Left ventricle myocardium inferior (tissue), 1 donor: ENCODE results near the gene ZNF423. TPM values are rescaled to one million over a fixed set of nuclear protein-coding genes. Genes with fewer than 3 reads are reported as not detected.

Source experiments
- DNase-seq: peaks from one replicate; pipeline ENCODE4 v3.0.0-alpha.2; 2020
- H3K27ac ChIP-seq: fragments of 200-600 bp; replicated peaks from 2 replicates; pipeline ENCODE4 v1.8.0; 2021
- H3K27me3 ChIP-seq: fragments of 200-600 bp; 2 replicates; pipeline ENCODE4 v1.8.0; 2021; ENCODE audit warnings: low read depth
- H3K36me3 ChIP-seq: fragments of 200-600 bp; 2 replicates; pipeline ENCODE4 v1.8.0; 2021
- H3K4me1 ChIP-seq: fragments of 200-600 bp; 2 replicates; pipeline ENCODE4 v1.8.0; 2021
- H3K4me3 ChIP-seq: fragments of 200-600 bp; 2 replicates; pipeline ENCODE4 v1.8.0; 2021; ENCODE audit warnings: mild to moderate bottlenecking, moderate library complexity
- H3K9me3 ChIP-seq: fragments of 200-600 bp; replicated peaks from 2 replicates; pipeline ENCODE4 v1.8.0; 2021
- CTCF ChIP-seq: fragments of 200-600 bp; IDR thresholded peaks from 2 replicates; pipeline ENCODE4 v1.8.0; 2021; ENCODE audit warnings: antibody characterized with exemption, mild to moderate bottlenecking, borderline replicate concordance
- intact Hi-C: fragments of 100-400 bp; cut with micrococcal nuclease; formaldehyde crosslinking; loops from one replicate; pipeline ENCODE4 v1.11.0; 2022
- total RNA-seq: library from RNA; stranded (reverse); fragmentation: NEBNext Ultra II Directional; extraction: Animal tissue kit (Norgen Biotek cat#: 25700); gene quantifications from one replicate; pipeline ENCODE4 v1.2.1, GENCODE V29; 2021
- donor health status: DM: no; HTN: yes; CAD: no; lungs with severe emphysema.

The ZNF423 gene
- total RNA-seq, 1 donor from 2014 or later, result 8.6 TPM

- intact Hi-C loops, result no loop called here
- no peak for DNase-seq
- Histone ChIP-seq H3K27ac (no peak overlapping the region), H3K4me1 (peaks cover 12% of the 10 kb centered on the region), H3K4me3 (no peak overlapping the region), H3K27me3 (no peaks in the 10 kb centered on the region), H3K36me3 (no peaks in the 10 kb centered on the region), H3K9me3 (no peaks in the 10 kb centered on the region)
- no peak for TF ChIP-seq CTCF
These were observed 87.9 kb downstream of the ZNF423 start for GRCh38 chr16:49767998-49768397.

- Histone ChIP-seq H3K9me3 (no peaks in the 10 kb centered on the region), H3K36me3 (no peaks in the 10 kb centered on the region), H3K27me3 (no peaks in the 10 kb centered on the region), H3K27ac (no peak overlapping the region), H3K4me1 (peaks cover 12% of the 10 kb centered on the region), H3K4me3 (no peak overlapping the region)
- no peak for TF ChIP-seq CTCF
- DNase-seq, result no peak
- intact Hi-C loops, result no loop called here
These were observed 88.5 kb downstream of the ZNF423 start for GRCh38 chr16:49767414-49767813.

GRCh38 chr16:49766225-49766624, 89.7 kb downstream of the ZNF423 start:
- no peak for DNase-seq
- intact Hi-C loops, result no loop called here
- H3K27ac ChIP-seq, result peak overlapping the region; percentile 35
- H3K4me3 ChIP-seq, result no peak overlapping the region
- TF ChIP-seq CTCF, result no peak
- no peaks in the 10 kb centered on the region for H3K27me3 ChIP-seq
- H3K36me3 ChIP-seq, result no peaks in the 10 kb centered on the region
- H3K9me3 ChIP-seq, result no peaks in the 10 kb centered on the region
- peaks cover 12% of the 10 kb centered on the region for H3K4me1 ChIP-seq

DNA sequence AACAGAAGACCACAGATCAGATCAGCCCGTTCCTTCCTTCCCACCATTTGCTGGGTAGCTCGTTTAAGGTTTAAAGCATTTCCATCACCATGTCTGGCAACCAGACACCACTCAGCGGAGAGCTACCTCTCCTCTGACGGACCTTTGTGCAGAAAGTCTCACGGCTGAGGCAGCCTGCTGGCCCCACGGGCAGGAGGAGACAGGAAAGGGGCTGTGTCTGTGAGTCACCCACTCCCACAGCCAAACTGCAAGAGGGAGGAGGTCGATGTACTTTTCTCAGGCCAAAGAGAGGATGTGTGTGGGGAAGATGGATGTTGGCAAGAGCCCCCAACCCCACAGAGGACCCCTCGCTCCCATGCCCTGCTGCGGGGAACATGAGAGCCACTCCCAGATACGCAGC, 92.1 kb downstream of the ZNF423 start:
- no peak for TF ChIP-seq CTCF

DNA sequence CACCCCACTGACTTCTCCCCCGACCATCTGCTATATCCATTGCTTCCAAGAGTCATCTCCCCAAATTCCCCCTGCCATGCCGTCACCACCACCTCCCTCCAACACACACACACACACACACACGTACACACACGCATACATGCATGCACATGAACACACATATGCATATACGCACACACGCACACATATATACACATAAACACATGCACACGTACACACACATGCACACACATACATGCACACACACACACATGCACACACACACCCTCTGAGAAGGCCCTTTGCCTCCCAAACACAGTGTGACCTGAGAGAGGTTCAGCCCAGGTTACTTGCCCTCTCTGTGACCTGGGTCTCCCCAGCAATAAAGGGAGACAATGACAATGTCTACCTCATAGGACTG, 95.1 kb downstream of the ZNF423 start:
- intact Hi-C loops, result no loop called here
- H3K4me3 ChIP-seq, result no peak overlapping the region
- no peak for DNase-seq

More for the DNA sequence above, 92.1 kb downstream of the ZNF423 start:
- intact Hi-C loops, result no loop called here
- H3K9me3 ChIP-seq, result no peaks in the 10 kb centered on the region
- no peak overlapping the region for H3K4me3 ChIP-seq
- peaks cover 12% of the 10 kb centered on the region for H3K4me1 ChIP-seq
- H3K36me3 ChIP-seq, result no peaks in the 10 kb centered on the region
- no peaks in the 10 kb centered on the region for H3K27me3 ChIP-seq
- DNase-seq, result no peak
- H3K27ac ChIP-seq, result no peak overlapping the region

More for the DNA sequence above, 95.1 kb downstream of the ZNF423 start:
- no peaks in the 10 kb centered on the region for H3K36me3 ChIP-seq
- no peak for TF ChIP-seq CTCF
- H3K4me1 ChIP-seq, result peaks cover 17% of the 10 kb centered on the region
- no peaks in the 10 kb centered on the region for H3K9me3 ChIP-seq
- no peak overlapping the region for H3K27ac ChIP-seq
- peaks cover 21% of the 10 kb centered on the region for H3K27me3 ChIP-seq
